Sigmoid colon (tissue), 7 donors: ENCODE results near the gene ALOX5. TPM values are rescaled to one million over a fixed set of nuclear protein-coding genes. Genes with fewer than 3 reads are reported as not detected.

ENCODE experiments used
- DNase-seq: peaks from one replicate; pipeline ENCODE4 v3.0.0-alpha.2; 2019
- H3K27ac ChIP-seq, 4 donors: fragments of 200-600 bp; sonication (generic); one replicate each; pipeline ENCODE4 v1.5.1; 2016 to 2019; ENCODE audit warnings: mild to moderate bottlenecking in 1 of 4
- H3K27me3 ChIP-seq, 3 donors: fragments of 200-600 bp; sonication (generic); one replicate each; pipeline ENCODE4 v1.5.1; 2019; ENCODE audit warnings: mild to moderate bottlenecking in 1 of 3
- H3K36me3 ChIP-seq, 4 donors: fragments of 200-600 bp; sonication (generic); one replicate each; pipeline ENCODE4 v1.5.1; 2016 to 2019
- H3K4me1 ChIP-seq, 4 donors: fragments of 200-600 bp; sonication (generic); one replicate each; pipeline ENCODE4 v1.5.1; 2017 to 2019
- H3K4me3 ChIP-seq, 4 donors: fragments of 200-600 bp; sonication (generic); one replicate each; pipeline ENCODE4 v1.5.1; 2017 to 2019; ENCODE audit warnings: mild to moderate bottlenecking in 2 of 4, moderate library complexity in 1 of 4
- H3K9me3 ChIP-seq, 4 donors: fragments of 200-600 bp in 3 of 4; sonication (generic) in 3 of 4; one replicate each; pipeline versions ENCODE4 v1.5.1 to v1.6.1; 2013 to 2019
- CTCF ChIP-seq, 4 experiments: fragments of 450-650 bp in 3 of 4; fragments of 200-600 bp in 1 of 4; IDR thresholded peaks; one replicate each; pipeline ENCODE4 v1.5.1; 2016 to 2019; ENCODE audit warnings: antibody characterized with exemption in 4 of 4, mild to moderate bottlenecking in 3 of 4, moderate library complexity in 2 of 4
- EP300 ChIP-seq, 4 donors: sonication (generic); formaldehyde crosslinking; IDR thresholded peaks; one replicate each; pipeline ENCODE4 v1.6.1; 2017; ENCODE audit warnings: antibody characterized with exemption in 4 of 4
- POLR2A ChIP-seq, 2 donors: fragments of 450-650 bp; IDR thresholded peaks; one replicate each; pipeline ENCODE4 v1.6.1; 2016; ENCODE audit warnings: antibody characterized with exemption in 2 of 2, mild to moderate bottlenecking in 2 of 2, moderate library complexity in 2 of 2
- POLR2AphosphoS5 ChIP-seq, 4 donors: sonication (generic); formaldehyde crosslinking; IDR thresholded peaks; one replicate each; pipeline ENCODE4 v1.6.1; 2017; ENCODE audit warnings: antibody characterized with exemption in 4 of 4
- WGBS, 2 donors: extraction: QIAGEN DNeasy Blood & Tissue Kit; methylation state at CpG; one replicate each; pipeline ENCODE4 v1.1.7; 2013; 5-methylcytosine and 5-hydroxymethylcytosine counted together
- intact Hi-C: fragments of 100-400 bp; cut with DNase I; formaldehyde crosslinking; loops from one replicate; pipeline ENCODE4 v1.15.1; 2023
- polyA plus RNA-seq, 3 donors: library from polyadenylated mRNA; stranded (reverse); fragments of 200-250 nt; gene quantifications; one replicate each; pipeline ENCODE4 v1.2.3, GENCODE V29; 2013
- total RNA-seq, 4 donors: library from RNA; depleted of rRNA; stranded (reverse); fragments of >200 nt; gene quantifications; one replicate each; pipeline ENCODE4 v1.1.0, GENCODE V29; 2016
- donor health status: healthy with polysubstance abuse.
- donor health status: Bipolar disorder and iron deficiency.
- donor health status: healthy.

The ALOX5 gene
- total and polyA plus RNA-seq, 7 donors: 7.2 to 31.9 (median 23.2) TPM

- H3K4me1 ChIP-seq: peaks cover 0 to 24% (median 17%) of the 10 kb centered on the region in 4 donors
- H3K9me3 ChIP-seq: no peaks in the 10 kb centered on the region
- TF ChIP-seq EP300 (IDR thresholded peaks at IDR 0.05) (no peak), POLR2AphosphoS5 (IDR thresholded peaks at IDR 0.05) (no peak), POLR2A (IDR thresholded peaks at IDR 0.05) (no peak), CTCF (IDR thresholded peaks at IDR 0.05) (no peak)
- H3K36me3 ChIP-seq: no peaks in the 10 kb centered on the region
- no peak overlapping the region for H3K27ac ChIP-seq
- WGBS, 2 donors: 95 to 99% methylated on average over 2 of the region's 2 CpGs
- no peak overlapping the region for H3K4me3 ChIP-seq
- H3K27me3 ChIP-seq: no peaks in the 10 kb centered on the region
- intact Hi-C loops: no loop called here
- no peak for DNase-seq
These were observed 42.6 kb downstream of the ALOX5 start for GRCh38 chr10:45416603-45417002.

GRCh38 chr10:45417746-45418145, 43.7 kb downstream of the ALOX5 start:
- TF ChIP-seq CTCF (IDR thresholded peaks at IDR 0.05) (no peak), EP300 (IDR thresholded peaks at IDR 0.05) (no peak), POLR2AphosphoS5 (IDR thresholded peaks at IDR 0.05) (no peak), POLR2A (IDR thresholded peaks at IDR 0.05) (no peak)
- WGBS, 2 donors: 85 to 86% methylated on average over 6 of the region's 6 CpGs
- no peaks in the 10 kb centered on the region for H3K36me3 ChIP-seq
- intact Hi-C loops: no loop called here
- DNase-seq: no peak
- no peak overlapping the region for H3K4me3 ChIP-seq
- no peaks in the 10 kb centered on the region for H3K27me3 ChIP-seq
- H3K4me1 ChIP-seq: peaks cover 0 to 24% (median 17%) of the 10 kb centered on the region in 4 donors
- peak overlapping the region in 2 of 4 donors; percentile 86 to 90 for H3K27ac ChIP-seq
- H3K9me3 ChIP-seq: no peaks in the 10 kb centered on the region

GRCh38 chr10:45418417-45418848, 44.4 kb downstream of the ALOX5 start:
- H3K4me1 ChIP-seq: peaks cover 0 to 24% (median 17%) of the 10 kb centered on the region in 4 donors
- H3K27ac ChIP-seq: peak overlapping the region; percentile 71 to 90 (median 86)
- no peak for DNase-seq
- no peaks in the 10 kb centered on the region for H3K27me3 ChIP-seq
- intact Hi-C loops: no loop called here
- no peaks in the 10 kb centered on the region for H3K36me3 ChIP-seq
- 55 to 59% methylated on average over 15 of the region's 15 CpGs for whole genome bisulfite sequencing, 2 donors
- TF ChIP-seq EP300 (IDR thresholded peaks at IDR 0.05): no peak
- no peak for TF ChIP-seq CTCF (IDR thresholded peaks at IDR 0.05)
- TF ChIP-seq POLR2AphosphoS5 (IDR thresholded peaks at IDR 0.05): no peak
- TF ChIP-seq POLR2A (IDR thresholded peaks at IDR 0.05): no peak
- no peaks in the 10 kb centered on the region for H3K9me3 ChIP-seq
- H3K4me3 ChIP-seq: peak overlapping the region; percentile 37 to 65 (median 54)

GRCh38 chr10:45418849-45419675, 45.0 kb downstream of the ALOX5 start:
- H3K4me3 ChIP-seq: peak overlapping the region; percentile 37 to 65 (median 54)
- 2 to 4% methylated on average over 60 of the region's 60 CpGs for WGBS, 2 donors
- H3K27me3 ChIP-seq: no peaks in the 10 kb centered on the region
- H3K27ac ChIP-seq: peak overlapping the region; percentile 71 to 90 (median 86)
- DNase-seq: peak; percentile 83
- no peaks in the 10 kb centered on the region for H3K9me3 ChIP-seq
- no peaks in the 10 kb centered on the region for H3K36me3 ChIP-seq
- H3K4me1 ChIP-seq: peaks cover 0 to 24% (median 17%) of the 10 kb centered on the region in 4 donors
- intact Hi-C loops: no loop called here
- TF ChIP-seq POLR2A (IDR thresholded peaks at IDR 0.05) (peak; percentile 12 to 36), CTCF (IDR thresholded peaks at IDR 0.05) (no peak), POLR2AphosphoS5 (IDR thresholded peaks at IDR 0.05) (peak; percentile 3 to 62 (median 44))
